BLaER1 (cell line): Measurements from ENCODE around the gene EN2.

Source experiments
- H3K27ac ChIP-seq: shearing (Covaris generic); formaldehyde crosslinking; 2 replicates; pipeline ENCODE4 v1.8.1; 2022
- H3K27me3 ChIP-seq: shearing (Covaris generic); formaldehyde crosslinking; 2 replicates; pipeline ENCODE4 v1.8.1; 2022
- H3K36me3 ChIP-seq: shearing (Covaris generic); formaldehyde crosslinking; 2 replicates; pipeline ENCODE4 v1.8.1; 2022
- H3K4me1 ChIP-seq: shearing (Covaris generic); formaldehyde crosslinking; 2 replicates; pipeline ENCODE4 v1.8.1; 2022
- H3K4me2 ChIP-seq: shearing (Covaris generic); formaldehyde crosslinking; 2 replicates; pipeline ENCODE4 v1.8.1; 2022
- H3K4me3 ChIP-seq: shearing (Covaris generic); formaldehyde crosslinking; 2 replicates; pipeline ENCODE4 v1.8.1; 2022
- H3K9ac ChIP-seq: shearing (Covaris generic); formaldehyde crosslinking; 2 replicates; pipeline ENCODE4 v1.8.1; 2022
- H3K9me3 ChIP-seq: shearing (Covaris generic); formaldehyde crosslinking; 2 replicates; pipeline ENCODE4 v1.8.1; 2022
- H4K20me1 ChIP-seq: shearing (Covaris generic); formaldehyde crosslinking; 2 replicates; pipeline ENCODE4 v1.8.1; 2022
- Cebpa-rat ChIP-seq: shearing (Covaris generic); IDR thresholded peaks from 2 replicates; pipeline ENCODE4 v1.8.1; 2022

Gene EN2

GRCh38 chr7:155481764-155482163 lies 23.8 kb downstream of the EN2 start:
- no peak overlapping the region for H3K4me2 ChIP-seq
- no peaks in the 10 kb centered on the region for H3K36me3 ChIP-seq
- H3K9me3 ChIP-seq = no peaks in the 10 kb centered on the region
- H3K9ac ChIP-seq = no peak overlapping the region
- H4K20me1 ChIP-seq = no peaks in the 10 kb centered on the region
- no peak overlapping the region for H3K4me3 ChIP-seq
- no peaks in the 10 kb centered on the region for H3K4me1 ChIP-seq
- H3K27me3 ChIP-seq = peaks cover 29% of the 10 kb centered on the region
- no peak for TF ChIP-seq Cebpa-rat
- H3K27ac ChIP-seq = no peak overlapping the region

- Histone ChIP-seq H4K20me1 (no peaks in the 10 kb centered on the region), H3K4me1 (no peaks in the 10 kb centered on the region), H3K27me3 (peaks cover 20% of the 10 kb centered on the region), H3K27ac (no peak overlapping the region), H3K36me3 (no peaks in the 10 kb centered on the region), H3K9ac (no peak overlapping the region), H3K9me3 (no peaks in the 10 kb centered on the region), H3K4me3 (no peak overlapping the region), H3K4me2 (no peak overlapping the region)
- TF ChIP-seq Cebpa-rat = no peak
Measured at GRCh38 chr7:155482511-155483183, 24.7 kb downstream of the EN2 start.

GRCh38 chr7:155483245-155483644 lies 25.3 kb downstream of the EN2 start:
- H3K36me3 ChIP-seq = no peaks in the 10 kb centered on the region
- H3K4me1 ChIP-seq = no peaks in the 10 kb centered on the region
- no peak overlapping the region for H3K4me2 ChIP-seq
- TF ChIP-seq Cebpa-rat = no peak
- no peaks in the 10 kb centered on the region for H4K20me1 ChIP-seq
- no peak overlapping the region for H3K4me3 ChIP-seq
- no peaks in the 10 kb centered on the region for H3K9me3 ChIP-seq
- no peak overlapping the region for H3K27ac ChIP-seq
- H3K27me3 ChIP-seq = peaks cover 17% of the 10 kb centered on the region
- H3K9ac ChIP-seq = no peak overlapping the region

GRCh38 chr7:155483868-155484325 lies 26.0 kb downstream of the EN2 start:
- peaks cover 17% of the 10 kb centered on the region for H3K27me3 ChIP-seq

GRCh38 chr7:155484483-155485399 lies 26.8 kb downstream of the EN2 start:
- no peak for TF ChIP-seq Cebpa-rat
- H3K27me3 ChIP-seq = peaks cover 17% of the 10 kb centered on the region
- H4K20me1 ChIP-seq = no peaks in the 10 kb centered on the region
- no peaks in the 10 kb centered on the region for H3K36me3 ChIP-seq
- H3K27ac ChIP-seq = no peak overlapping the region
- no peak overlapping the region for H3K4me2 ChIP-seq
- no peaks in the 10 kb centered on the region for H3K9me3 ChIP-seq
- no peak overlapping the region for H3K4me3 ChIP-seq
- peaks cover 11% of the 10 kb centered on the region for H3K4me1 ChIP-seq
- H3K9ac ChIP-seq = no peak overlapping the region

More at GRCh38 chr7:155483868-155484325, 26.0 kb downstream of the EN2 start:
- no peak for TF ChIP-seq Cebpa-rat
- Histone ChIP-seq H3K9ac (no peak overlapping the region), H3K36me3 (no peaks in the 10 kb centered on the region), H3K4me1 (peaks cover 3% of the 10 kb centered on the region), H3K9me3 (no peaks in the 10 kb centered on the region), H3K27ac (no peak overlapping the region), H4K20me1 (no peaks in the 10 kb centered on the region), H3K4me3 (no peak overlapping the region), H3K4me2 (no peak overlapping the region)

GRCh38 chr7:155486783-155487508 lies 29.0 kb downstream of the EN2 start:
- no peak overlapping the region for H3K4me3 ChIP-seq
- H3K9ac ChIP-seq = no peak overlapping the region
- H3K4me1 ChIP-seq = peaks cover 29% of the 10 kb centered on the region
- TF ChIP-seq Cebpa-rat = no peak
- no peaks in the 10 kb centered on the region for H3K36me3 ChIP-seq
- peaks cover 13% of the 10 kb centered on the region for H3K27me3 ChIP-seq
- no peaks in the 10 kb centered on the region for H4K20me1 ChIP-seq
- no peak overlapping the region for H3K27ac ChIP-seq
- no peak overlapping the region for H3K4me2 ChIP-seq
- no peaks in the 10 kb centered on the region for H3K9me3 ChIP-seq

- no peaks in the 10 kb centered on the region for H3K36me3 ChIP-seq
- peaks cover 34% of the 10 kb centered on the region for H3K4me1 ChIP-seq
- TF ChIP-seq Cebpa-rat = no peak
- H3K27me3 ChIP-seq = peaks cover 6% of the 10 kb centered on the region; the same call in 1 of the 2 replicates
- no peak overlapping the region for H3K27ac ChIP-seq
- no peak overlapping the region for H3K9ac ChIP-seq
- no peak overlapping the region for H3K4me2 ChIP-seq
- H3K4me3 ChIP-seq = no peak overlapping the region
- no peaks in the 10 kb centered on the region for H4K20me1 ChIP-seq
- H3K9me3 ChIP-seq = no peaks in the 10 kb centered on the region
Measured at GRCh38 chr7:155487509-155488482, 29.9 kb downstream of the EN2 start.

GRCh38 chr7:155488483-155489127 lies 30.7 kb downstream of the EN2 start:
- H3K9me3 ChIP-seq = no peaks in the 10 kb centered on the region
- peak overlapping the region; percentile 93 for H3K4me2 ChIP-seq

More at GRCh38 chr7:155488483-155489127, 30.7 kb downstream of the EN2 start:
- Histone ChIP-seq H3K4me1 (peaks cover 34% of the 10 kb centered on the region), H3K4me3 (no peak overlapping the region), H3K36me3 (no peaks in the 10 kb centered on the region), H3K9ac (no peak overlapping the region), H3K27ac (no peak overlapping the region), H4K20me1 (no peaks in the 10 kb centered on the region), H3K27me3 (no peaks in the 10 kb centered on the region; the same call in 1 of the 2 replicates)
- no peak for TF ChIP-seq Cebpa-rat
